GM12878 (cell line): ENCODE results near the gene FERMT2.

ENCODE experiments used
- SMC3 ChIP-seq: IDR thresholded peaks from 2 replicates; pipeline ENCODE4 v1.6.1; 2011; ENCODE audit warnings: low read length, improper control_type of control experiment, borderline replicate concordance
- SRF ChIP-seq, 2 experiments: IDR thresholded peaks; 2 replicates each; pipeline ENCODE4 v1.6.1; 2011; ENCODE audit warnings: low read depth in 2 of 2, low read length in 2 of 2, mild to moderate bottlenecking in 1 of 2, moderate library complexity in 1 of 2

GRCh38 chr14:52949249-52949648 lies 1.6 kb downstream of the FERMT2 start:
- TF ChIP-seq SRF (IDR thresholded peaks at IDR 0.05; ENCODE audit: low read depth in 2 of 2, low read length in 2 of 2): no peak
- no peak for TF ChIP-seq SMC3
